OCI-LY3 (cell line): Measurements from ENCODE around the gene WDR72.

Source experiments
- EZH2phosphoT487 ChIP-seq: fragments of 200-600 bp; shearing (Covaris generic); IDR thresholded peaks from 2 replicates; pipeline ENCODE4 v1.6.1; 2018; ENCODE audit warnings: antibody characterized with exemption, mixed run types, low read depth
- TF ChIP-seq, protein P1 (sequence below): fragments of 200-600, 300-600 bp; sonication (generic); IDR thresholded peaks from 2 replicates; pipeline ENCODE4 v1.5.1; 2014; ENCODE audit warnings: antibody characterized with exemption, low read length, low read depth

DNA sequence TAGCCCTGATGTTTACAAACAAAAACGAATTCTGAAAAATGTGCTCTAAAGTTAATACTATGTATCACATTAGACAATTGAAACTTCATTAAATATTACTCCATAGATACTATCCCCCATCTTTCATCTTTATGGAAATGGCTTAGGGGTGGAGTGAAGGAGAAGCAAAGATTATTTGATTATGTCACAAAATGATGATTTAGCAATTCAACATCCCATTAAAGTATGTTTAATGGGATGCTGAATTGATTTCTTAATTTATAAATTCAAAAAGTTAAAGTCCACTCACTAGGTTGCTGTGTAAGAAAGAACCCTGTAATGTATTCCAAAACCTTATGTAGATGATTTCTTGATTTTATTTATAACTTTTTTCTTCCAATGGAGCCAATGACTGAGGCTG, 201.1 kb downstream of the WDR72 start:
- TF ChIP-seq, protein P1, sequence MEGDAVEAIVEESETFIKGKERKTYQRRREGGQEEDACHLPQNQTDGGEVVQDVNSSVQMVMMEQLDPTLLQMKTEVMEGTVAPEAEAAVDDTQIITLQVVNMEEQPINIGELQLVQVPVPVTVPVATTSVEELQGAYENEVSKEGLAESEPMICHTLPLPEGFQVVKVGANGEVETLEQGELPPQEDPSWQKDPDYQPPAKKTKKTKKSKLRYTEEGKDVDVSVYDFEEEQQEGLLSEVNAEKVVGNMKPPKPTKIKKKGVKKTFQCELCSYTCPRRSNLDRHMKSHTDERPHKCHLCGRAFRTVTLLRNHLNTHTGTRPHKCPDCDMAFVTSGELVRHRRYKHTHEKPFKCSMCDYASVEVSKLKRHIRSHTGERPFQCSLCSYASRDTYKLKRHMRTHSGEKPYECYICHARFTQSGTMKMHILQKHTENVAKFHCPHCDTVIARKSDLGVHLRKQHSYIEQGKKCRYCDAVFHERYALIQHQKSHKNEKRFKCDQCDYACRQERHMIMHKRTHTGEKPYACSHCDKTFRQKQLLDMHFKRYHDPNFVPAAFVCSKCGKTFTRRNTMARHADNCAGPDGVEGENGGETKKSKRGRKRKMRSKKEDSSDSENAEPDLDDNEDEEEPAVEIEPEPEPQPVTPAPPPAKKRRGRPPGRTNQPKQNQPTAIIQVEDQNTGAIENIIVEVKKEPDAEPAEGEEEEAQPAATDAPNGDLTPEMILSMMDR: no peak
- no peak for TF ChIP-seq EZH2phosphoT487
